H1 (cell line): ENCODE measurements around the gene BLVRA. TPM values are rescaled to one million over a fixed set of nuclear protein-coding genes. Genes with fewer than 3 reads are reported as not detected.

Experiments
- CTBP2 ChIP-seq: IDR thresholded peaks from 2 replicates; pipeline ENCODE4 v1.7.0; 2011; ENCODE audit warnings: borderline replicate concordance, mild to moderate bottlenecking, moderate library complexity, mixed read lengths, low read length; ENCODE audit not compliant: insufficient read depth, insufficient read length
- JUN ChIP-seq: IDR thresholded peaks from 2 replicates; pipeline ENCODE4 v1.6.1; 2011; ENCODE audit warnings: low read depth, mild to moderate bottlenecking, improper control_type of control experiment, low read length
- POLR2AphosphoS5 ChIP-seq: IDR thresholded peaks from 2 replicates; pipeline ENCODE4 v1.6.1; 2011; ENCODE audit warnings: low read depth, low read length
- polyA plus RNA-seq, 7 experiments: library from polyadenylated mRNA; depleted of rRNA in 3 of 7; stranded (reverse) in 5 of 7; unstranded in 2 of 7; fragments of >200 nt in 5 of 7; fragments of 200-250 nt in 2 of 7; gene quantifications; 1 replicate in 5 of 7; 2 replicates in 1 of 7; 4 replicates in 1 of 7; pipeline versions ENCODE4 v1.2.1 to v1.2.3, GENCODE V29; 2011 to 2013; ENCODE audit warnings: missing spikeins in 2 of 7, mixed read lengths in 2 of 7
- total RNA-seq: library from RNA; stranded (reverse); fragmentation: NEBNext Ultra II Directional; extraction: Animal tissue kit (Norgen Biotek cat#: 25700); gene quantifications from 2 replicates; pipeline ENCODE4 v1.2.1, GENCODE V29; 2021
- TF ChIP-seq, protein P1 (sequence below): fragments of 300-600 bp; sonication (generic); IDR thresholded peaks from 2 replicates; pipeline ENCODE4 v1.7.1; 2012; ENCODE audit warnings: low read length, moderate library complexity, mild to moderate bottlenecking, inconsistent platforms; ENCODE audit not compliant: insufficient replicate concordance

BLVRA gene
- total and polyA plus RNA-seq, 2 of the 8 experiments (the other 6 are each of a cell fraction or from before 2014, with no cell fraction given): 16.1 to 37.1 TPM

GRCh38 chr7:43792471-43793150 lies 34.1 kb downstream of the BLVRA start (continued):
- TF ChIP-seq JUN (no peak), POLR2AphosphoS5 (no peak), CTBP2 (no peak)
- TF ChIP-seq, protein P1, sequence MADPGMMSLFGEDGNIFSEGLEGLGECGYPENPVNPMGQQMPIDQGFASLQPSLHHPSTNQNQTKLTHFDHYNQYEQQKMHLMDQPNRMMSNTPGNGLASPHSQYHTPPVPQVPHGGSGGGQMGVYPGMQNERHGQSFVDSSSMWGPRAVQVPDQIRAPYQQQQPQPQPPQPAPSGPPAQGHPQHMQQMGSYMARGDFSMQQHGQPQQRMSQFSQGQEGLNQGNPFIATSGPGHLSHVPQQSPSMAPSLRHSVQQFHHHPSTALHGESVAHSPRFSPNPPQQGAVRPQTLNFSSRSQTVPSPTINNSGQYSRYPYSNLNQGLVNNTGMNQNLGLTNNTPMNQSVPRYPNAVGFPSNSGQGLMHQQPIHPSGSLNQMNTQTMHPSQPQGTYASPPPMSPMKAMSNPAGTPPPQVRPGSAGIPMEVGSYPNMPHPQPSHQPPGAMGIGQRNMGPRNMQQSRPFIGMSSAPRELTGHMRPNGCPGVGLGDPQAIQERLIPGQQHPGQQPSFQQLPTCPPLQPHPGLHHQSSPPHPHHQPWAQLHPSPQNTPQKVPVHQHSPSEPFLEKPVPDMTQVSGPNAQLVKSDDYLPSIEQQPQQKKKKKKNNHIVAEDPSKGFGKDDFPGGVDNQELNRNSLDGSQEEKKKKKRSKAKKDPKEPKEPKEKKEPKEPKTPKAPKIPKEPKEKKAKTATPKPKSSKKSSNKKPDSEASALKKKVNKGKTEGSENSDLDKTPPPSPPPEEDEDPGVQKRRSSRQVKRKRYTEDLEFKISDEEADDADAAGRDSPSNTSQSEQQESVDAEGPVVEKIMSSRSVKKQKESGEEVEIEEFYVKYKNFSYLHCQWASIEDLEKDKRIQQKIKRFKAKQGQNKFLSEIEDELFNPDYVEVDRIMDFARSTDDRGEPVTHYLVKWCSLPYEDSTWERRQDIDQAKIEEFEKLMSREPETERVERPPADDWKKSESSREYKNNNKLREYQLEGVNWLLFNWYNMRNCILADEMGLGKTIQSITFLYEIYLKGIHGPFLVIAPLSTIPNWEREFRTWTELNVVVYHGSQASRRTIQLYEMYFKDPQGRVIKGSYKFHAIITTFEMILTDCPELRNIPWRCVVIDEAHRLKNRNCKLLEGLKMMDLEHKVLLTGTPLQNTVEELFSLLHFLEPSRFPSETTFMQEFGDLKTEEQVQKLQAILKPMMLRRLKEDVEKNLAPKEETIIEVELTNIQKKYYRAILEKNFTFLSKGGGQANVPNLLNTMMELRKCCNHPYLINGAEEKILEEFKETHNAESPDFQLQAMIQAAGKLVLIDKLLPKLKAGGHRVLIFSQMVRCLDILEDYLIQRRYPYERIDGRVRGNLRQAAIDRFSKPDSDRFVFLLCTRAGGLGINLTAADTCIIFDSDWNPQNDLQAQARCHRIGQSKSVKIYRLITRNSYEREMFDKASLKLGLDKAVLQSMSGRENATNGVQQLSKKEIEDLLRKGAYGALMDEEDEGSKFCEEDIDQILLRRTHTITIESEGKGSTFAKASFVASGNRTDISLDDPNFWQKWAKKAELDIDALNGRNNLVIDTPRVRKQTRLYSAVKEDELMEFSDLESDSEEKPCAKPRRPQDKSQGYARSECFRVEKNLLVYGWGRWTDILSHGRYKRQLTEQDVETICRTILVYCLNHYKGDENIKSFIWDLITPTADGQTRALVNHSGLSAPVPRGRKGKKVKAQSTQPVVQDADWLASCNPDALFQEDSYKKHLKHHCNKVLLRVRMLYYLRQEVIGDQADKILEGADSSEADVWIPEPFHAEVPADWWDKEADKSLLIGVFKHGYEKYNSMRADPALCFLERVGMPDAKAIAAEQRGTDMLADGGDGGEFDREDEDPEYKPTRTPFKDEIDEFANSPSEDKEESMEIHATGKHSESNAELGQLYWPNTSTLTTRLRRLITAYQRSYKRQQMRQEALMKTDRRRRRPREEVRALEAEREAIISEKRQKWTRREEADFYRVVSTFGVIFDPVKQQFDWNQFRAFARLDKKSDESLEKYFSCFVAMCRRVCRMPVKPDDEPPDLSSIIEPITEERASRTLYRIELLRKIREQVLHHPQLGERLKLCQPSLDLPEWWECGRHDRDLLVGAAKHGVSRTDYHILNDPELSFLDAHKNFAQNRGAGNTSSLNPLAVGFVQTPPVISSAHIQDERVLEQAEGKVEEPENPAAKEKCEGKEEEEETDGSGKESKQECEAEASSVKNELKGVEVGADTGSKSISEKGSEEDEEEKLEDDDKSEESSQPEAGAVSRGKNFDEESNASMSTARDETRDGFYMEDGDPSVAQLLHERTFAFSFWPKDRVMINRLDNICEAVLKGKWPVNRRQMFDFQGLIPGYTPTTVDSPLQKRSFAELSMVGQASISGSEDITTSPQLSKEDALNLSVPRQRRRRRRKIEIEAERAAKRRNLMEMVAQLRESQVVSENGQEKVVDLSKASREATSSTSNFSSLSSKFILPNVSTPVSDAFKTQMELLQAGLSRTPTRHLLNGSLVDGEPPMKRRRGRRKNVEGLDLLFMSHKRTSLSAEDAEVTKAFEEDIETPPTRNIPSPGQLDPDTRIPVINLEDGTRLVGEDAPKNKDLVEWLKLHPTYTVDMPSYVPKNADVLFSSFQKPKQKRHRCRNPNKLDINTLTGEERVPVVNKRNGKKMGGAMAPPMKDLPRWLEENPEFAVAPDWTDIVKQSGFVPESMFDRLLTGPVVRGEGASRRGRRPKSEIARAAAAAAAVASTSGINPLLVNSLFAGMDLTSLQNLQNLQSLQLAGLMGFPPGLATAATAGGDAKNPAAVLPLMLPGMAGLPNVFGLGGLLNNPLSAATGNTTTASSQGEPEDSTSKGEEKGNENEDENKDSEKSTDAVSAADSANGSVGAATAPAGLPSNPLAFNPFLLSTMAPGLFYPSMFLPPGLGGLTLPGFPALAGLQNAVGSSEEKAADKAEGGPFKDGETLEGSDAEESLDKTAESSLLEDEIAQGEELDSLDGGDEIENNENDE: no peak
